GM18505 (cell line): ENCODE data around the gene MIF.

Experiments
- ATAC-seq: cut with Tn5 transposase; IDR thresholded peaks from one replicate; pipeline ENCODE4 v1.9.1; 2021; ENCODE audit not compliant: unreplicated experiment
- POLR2A ChIP-seq: IDR thresholded peaks from 4 replicates; pipeline ENCODE4 v1.6.1; 2011; ENCODE audit warnings: borderline replicate concordance; ENCODE audit not compliant: insufficient read depth, insufficient read length; ENCODE audit errors: extremely low read depth

MIF gene

DNA sequence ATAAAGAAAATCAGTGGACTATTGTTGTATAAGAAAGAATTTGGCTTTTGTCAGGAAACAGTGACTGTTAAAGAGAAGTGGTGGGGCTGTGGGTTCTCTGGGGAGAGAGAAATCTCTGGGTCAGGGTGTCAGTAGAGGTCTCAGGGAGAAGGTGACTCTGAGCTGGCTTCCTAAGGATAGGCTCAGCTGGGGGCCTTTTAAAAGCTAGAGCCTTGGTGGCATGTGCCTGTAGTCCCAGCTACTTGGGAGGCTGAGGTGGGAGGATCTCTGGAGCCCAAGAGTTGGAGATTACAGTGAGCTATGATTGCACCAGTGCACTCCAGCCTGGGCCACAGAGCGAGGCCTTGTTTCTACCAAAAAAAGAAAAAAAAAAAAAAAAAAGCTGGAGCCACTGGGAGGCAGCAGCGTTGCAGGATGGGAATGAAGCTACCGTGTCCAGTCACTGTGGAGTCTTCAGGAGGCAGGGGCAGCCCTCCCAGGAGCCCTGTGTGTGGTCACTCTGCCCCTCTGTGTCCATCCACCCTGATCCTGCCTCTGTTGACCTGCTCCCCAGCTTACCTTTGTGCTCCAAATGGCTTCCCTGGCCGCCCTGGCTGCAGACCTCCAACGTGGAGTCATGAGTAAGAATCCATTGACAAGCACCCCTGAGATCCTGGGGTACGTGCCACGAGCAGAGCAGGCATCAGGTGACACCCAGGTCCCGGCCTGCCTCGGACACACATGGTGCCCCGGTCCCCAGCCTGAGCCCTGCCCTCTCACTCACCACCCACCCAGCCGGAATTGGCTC, 5.4 kb upstream of the MIF start:
- no peak for TF ChIP-seq POLR2A
- ATAC-seq: no peak

DNA sequence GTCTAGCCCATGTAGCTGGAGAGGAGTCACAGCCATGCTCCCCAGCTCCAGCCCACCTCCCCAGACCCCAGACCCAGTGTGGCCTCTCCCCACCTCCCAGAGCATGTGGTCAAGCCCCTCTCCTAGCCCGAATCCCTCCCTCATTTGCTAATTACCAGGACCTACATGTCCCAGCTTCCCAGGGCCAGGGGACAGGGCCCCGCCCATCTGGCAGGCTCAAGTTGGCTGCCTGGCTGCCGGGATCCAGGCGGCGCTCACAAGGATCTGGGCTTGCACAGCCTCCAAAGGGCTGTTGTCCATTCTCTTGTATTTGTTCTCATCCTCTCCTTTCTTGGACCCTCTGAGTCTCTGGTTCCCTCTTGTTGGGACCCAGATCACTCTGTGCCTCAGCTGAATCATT, 4.6 kb upstream of the MIF start:
- TF ChIP-seq POLR2A: no peak
- no peak for ATAC-seq

DNA sequence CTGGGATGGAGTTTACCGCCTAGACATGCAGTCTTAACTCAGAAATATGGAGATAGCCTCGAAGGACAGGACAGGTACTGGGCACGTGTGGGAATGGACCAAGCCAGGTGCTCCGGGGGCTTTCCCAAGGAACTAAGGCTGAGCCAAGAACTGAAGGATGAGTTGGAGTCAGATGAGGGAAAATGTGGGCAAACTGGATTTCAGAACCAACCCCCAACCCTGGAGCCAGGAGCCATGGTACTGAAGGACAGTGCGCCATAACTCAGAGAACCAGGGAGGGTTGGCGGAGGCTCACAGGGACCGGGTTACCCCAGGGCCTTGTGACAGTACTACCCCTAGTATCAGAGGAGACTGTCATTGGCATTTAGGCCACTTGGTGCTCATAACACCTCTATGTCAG, 2.5 kb upstream of the MIF start:
- TF ChIP-seq POLR2A: no peak
- ATAC-seq: no peak

DNA sequence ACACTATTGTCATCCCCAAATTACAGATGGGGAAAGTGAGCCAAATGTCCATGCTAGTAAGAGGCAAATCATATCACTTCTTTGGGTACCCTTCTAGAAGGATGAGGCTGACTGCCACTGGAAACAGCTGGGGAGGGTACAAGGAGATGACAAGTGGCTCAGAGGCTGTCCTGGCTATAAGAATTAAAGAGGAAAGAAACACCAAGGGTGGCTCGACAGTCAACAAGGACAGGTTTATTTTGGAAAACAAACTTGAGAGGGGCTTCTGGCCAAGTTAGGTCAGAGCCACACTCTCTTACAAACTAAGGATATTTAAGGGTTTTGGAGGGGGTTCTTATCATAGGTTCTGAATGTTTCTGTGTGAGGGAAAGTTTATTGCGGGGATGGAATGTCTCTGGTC, 2.1 kb upstream of the MIF start:
- no peak for TF ChIP-seq POLR2A
- ATAC-seq: no peak

DNA sequence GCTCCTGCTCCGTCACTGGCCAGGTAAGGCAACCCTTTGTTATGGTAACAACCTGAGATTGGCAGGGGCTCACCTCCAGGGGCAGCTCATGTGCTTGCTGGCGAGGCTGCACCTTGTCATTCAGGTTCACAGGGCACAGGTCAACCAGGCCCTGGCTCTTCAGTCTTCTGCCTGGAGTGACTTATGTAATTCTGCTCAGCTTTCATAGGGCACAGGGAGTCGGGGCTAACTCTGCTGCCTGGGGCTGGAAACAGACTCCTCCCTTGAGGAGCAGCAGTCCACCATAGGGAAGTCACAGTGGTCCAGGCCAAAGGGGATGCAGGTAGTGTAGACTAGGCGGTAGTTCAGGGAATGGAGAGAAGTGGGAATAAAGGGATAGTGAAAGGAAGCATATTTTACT, 1.5 kb upstream of the MIF start:
- no peak for TF ChIP-seq POLR2A
- no peak for ATAC-seq

DNA sequence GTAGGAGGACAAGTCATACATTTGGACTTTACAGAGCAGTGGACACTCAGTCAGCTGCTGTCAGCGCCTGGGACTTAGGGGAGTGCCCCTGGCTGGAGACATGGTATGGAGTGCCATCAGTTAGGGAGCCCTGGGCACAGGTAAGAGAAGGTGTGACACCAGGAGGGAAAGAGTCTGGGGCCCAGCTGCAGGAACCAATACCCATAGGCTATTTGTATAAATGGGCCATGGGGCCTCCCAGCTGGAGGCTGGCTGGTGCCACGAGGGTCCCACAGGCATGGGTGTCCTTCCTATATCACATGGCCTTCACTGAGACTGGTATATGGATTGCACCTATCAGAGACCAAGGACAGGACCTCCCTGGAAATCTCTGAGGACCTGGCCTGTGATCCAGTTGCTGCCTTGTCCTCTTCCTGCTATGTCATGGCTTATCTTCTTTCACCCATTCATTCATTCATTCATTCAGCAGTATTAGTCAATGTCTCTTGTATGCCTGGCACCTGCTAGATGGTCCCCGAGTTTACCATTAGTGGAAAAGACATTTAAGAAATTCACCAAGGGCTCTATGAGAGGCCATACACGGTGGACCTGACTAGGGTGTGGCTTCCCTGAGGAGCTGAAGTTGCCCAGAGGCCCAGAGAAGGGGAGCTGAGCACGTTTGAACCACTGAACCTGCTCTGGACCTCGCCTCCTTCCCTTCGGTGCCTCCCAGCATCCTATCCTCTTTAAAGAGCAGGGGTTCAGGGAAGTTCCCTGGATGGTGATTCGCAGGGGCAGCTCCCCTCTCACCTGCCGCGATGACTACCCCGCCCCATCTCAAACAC, 850 bp upstream of the MIF start:
- ATAC-seq: no peak
- TF ChIP-seq POLR2A: no peak

DNA sequence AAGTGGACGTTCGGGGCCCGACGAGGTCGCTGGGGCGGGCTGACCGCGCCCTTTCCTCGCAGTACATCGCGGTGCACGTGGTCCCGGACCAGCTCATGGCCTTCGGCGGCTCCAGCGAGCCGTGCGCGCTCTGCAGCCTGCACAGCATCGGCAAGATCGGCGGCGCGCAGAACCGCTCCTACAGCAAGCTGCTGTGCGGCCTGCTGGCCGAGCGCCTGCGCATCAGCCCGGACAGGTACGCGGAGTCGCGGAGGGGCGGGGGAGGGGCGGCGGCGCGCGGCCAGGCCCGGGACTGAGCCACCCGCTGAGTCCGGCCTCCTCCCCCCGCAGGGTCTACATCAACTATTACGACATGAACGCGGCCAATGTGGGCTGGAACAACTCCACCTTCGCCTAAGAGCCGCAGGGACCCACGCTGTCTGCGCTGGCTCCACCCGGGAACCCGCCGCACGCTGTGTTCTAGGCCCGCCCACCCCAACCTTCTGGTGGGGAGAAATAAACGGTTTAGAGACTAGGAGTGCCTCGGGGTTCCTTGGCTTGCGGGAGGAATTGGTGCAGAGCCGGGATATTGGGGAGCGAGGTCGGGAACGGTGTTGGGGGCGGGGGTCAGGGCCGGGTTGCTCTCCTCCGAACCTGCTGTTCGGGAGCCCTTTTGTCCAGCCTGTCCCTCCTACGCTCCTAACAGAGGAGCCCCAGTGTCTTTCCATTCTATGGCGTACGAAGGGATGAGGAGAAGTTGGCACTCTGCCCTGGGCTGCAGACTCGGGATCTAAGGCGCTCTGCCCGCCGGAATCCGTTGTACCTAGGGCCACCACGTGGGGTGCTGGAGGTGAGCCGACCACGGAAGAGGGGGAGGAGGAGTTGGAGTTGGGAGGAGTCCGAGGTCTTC, 771 bp downstream of the MIF start:
- ATAC-seq: peak; percentile 11

DNA sequence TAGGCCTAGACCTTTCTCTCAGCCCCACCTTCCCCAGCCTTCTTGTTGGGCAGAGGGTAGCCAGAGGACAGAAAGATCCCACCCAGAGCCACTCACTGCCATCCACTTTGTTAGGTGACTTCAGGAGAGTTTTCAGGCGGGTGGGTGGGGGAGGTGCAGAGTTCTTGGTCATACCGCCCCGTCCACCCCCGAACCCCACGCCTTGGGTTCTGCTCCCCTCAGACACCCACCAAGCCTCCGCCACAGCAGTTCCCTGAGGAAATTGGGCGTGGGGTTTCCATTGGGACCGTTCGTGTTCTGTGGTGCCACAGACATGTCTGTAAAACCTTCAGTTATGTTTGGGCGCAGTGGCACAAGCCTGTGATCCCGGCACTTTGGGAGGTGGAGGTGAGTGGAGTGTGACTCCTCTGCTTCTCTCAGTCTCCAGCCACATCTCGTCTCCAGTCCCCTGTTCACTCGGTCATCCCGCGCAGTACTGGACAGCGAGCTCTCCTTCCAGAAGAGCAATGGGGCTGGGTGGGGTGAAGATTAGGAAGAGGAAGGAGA, 1.5 kb downstream of the MIF start:
- no peak for ATAC-seq
- TF ChIP-seq POLR2A: no peak

More for the DNA sequence above, 771 bp downstream of the MIF start:
- no peak for TF ChIP-seq POLR2A

DNA sequence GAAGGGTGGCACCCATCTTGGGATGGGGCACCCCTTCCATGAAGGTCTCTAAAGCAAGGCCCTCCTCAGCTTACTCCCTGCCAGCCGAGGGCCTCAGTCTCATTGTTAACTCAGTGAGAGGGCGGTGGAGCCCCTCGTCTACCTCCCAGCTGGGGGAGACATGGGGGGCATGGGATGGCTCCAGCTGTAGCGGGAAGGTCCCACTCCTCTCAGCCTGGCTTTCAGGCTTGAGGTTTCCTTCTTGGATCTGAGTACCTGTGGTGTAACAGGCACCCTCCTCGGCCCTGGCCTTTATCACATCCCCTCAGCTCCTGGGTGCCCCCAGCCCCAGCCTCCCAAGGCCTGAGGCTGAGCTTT, 2.0 kb downstream of the MIF start:
- no peak for TF ChIP-seq POLR2A
- no peak for ATAC-seq

DNA sequence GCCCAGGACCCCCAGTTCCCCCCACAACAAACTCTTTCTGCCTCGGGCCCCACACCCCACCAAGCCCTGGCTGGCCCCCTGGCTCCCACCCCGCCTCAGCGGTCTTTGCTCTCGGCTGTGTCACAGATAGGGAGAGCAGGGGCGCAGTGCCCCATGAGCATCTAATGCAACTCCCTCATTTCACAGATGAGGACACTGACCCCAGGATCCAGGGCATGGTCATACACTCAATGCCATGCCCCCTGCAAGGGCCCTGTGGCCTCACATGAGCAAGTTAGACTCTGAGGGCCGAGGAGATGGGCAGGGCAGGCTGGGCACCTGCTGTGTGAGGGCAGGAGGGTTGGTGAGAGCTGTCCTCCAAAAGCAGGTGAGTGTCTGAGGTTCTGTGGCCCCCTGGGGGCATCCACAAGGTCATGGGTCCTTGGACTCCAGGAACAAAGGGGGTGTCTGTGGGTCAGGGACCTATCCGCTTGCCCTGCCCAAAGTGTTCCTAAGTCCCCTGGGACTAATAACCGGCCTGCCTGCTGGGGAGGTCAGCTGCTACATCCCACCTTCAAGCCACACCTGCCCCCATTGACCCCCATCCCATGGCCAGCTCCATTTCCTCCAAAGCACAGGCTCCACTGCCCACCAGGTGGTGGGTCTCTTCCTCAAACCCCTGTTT, 2.5 kb downstream of the MIF start:
- no peak for ATAC-seq
- peak; percentile 13 for TF ChIP-seq POLR2A

DNA sequence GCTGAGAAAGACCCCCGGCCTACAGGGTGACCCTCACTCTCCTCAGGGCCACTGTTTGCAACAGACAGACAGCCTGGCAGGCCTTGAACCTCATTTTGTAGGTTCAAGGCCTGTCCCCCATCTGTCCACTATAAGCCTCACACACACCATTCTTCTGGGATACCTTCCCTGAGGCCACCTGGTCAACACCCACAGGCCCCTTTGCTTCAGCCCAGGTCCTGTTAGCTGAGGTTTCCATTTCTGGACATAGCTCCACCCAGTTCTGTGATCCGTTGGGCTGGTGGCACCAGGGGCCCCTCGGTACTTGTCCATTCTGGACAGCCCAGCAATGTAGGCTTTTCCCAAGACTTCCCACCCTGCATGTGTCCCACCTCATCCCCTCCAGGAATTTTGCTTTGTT, 3.1 kb downstream of the MIF start:
- TF ChIP-seq POLR2A: no peak
- no peak for ATAC-seq
